Nephron progenitor cell (in vitro differentiated cells): ENCODE data around the gene STX16.

Source experiments
- DNase-seq: peaks from one replicate; pipeline ENCODE4 v3.0.0; 2021
- H3K27ac Mint-ChIP-seq: 2 replicates; pipeline ENCODE4 v1.8.0; 2021; ENCODE audit warnings: mild to moderate bottlenecking, moderate library complexity, mixed read lengths
- H3K27me3 Mint-ChIP-seq: 2 replicates; pipeline ENCODE4 v1.8.0; 2021; ENCODE audit warnings: mild to moderate bottlenecking, low read depth, mixed read lengths; ENCODE audit not compliant: poor library complexity
- H3K36me3 Mint-ChIP-seq: 2 replicates; pipeline ENCODE4 v1.8.0; 2021; ENCODE audit warnings: low read depth, mixed read lengths
- H3K4me1 Mint-ChIP-seq: 2 replicates; pipeline ENCODE4 v1.8.0; 2021; ENCODE audit warnings: mixed read lengths
- H3K4me3 Mint-ChIP-seq: 2 replicates; pipeline ENCODE4 v1.8.0; 2021; ENCODE audit warnings: mild to moderate bottlenecking, moderate library complexity, mixed read lengths
- H3K9me3 Mint-ChIP-seq: 2 replicates; pipeline ENCODE4 v1.8.0; 2021; ENCODE audit warnings: mild to moderate bottlenecking, moderate library complexity, mixed read lengths
- CTCF ChIP-seq: fragments of 200-600 bp; sonication (generic); IDR thresholded peaks from 2 replicates; pipeline ENCODE4 v1.5.0; 2021; ENCODE audit warnings: antibody characterized with exemption

The STX16 gene

GRCh38 chr20:58712151-58712791 lies 61.2 kb downstream of the STX16 start:
- no peak for TF ChIP-seq CTCF
- Mint-ChIP-seq H3K27ac (no peak overlapping the region), H3K36me3 (peaks cover 11% of the 10 kb centered on the region), H3K4me3 (no peak overlapping the region), H3K9me3 (no peaks in the 10 kb centered on the region), H3K27me3 (peaks cover 15% of the 10 kb centered on the region), H3K4me1 (peaks cover 52% of the 10 kb centered on the region)
- no peak for DNase-seq

GRCh38 chr20:58712806-58713731 lies 62.0 kb downstream of the STX16 start:
- TF ChIP-seq CTCF, result no peak
- peaks cover 57% of the 10 kb centered on the region for H3K4me1 Mint-ChIP-seq
- no peak overlapping the region for H3K4me3 Mint-ChIP-seq
- H3K27me3 Mint-ChIP-seq, result peaks cover 15% of the 10 kb centered on the region
- DNase-seq, result no peak
- H3K36me3 Mint-ChIP-seq, result peaks cover 11% of the 10 kb centered on the region
- H3K27ac Mint-ChIP-seq, result no peak overlapping the region
- H3K9me3 Mint-ChIP-seq, result no peaks in the 10 kb centered on the region

- TF ChIP-seq CTCF, result no peak
- no peaks in the 10 kb centered on the region for H3K9me3 Mint-ChIP-seq
- H3K27ac Mint-ChIP-seq, result no peak overlapping the region
- H3K27me3 Mint-ChIP-seq, result peaks cover 14% of the 10 kb centered on the region
- no peak for DNase-seq
- peaks cover 58% of the 10 kb centered on the region for H3K4me1 Mint-ChIP-seq
- H3K4me3 Mint-ChIP-seq, result no peak overlapping the region
- H3K36me3 Mint-ChIP-seq, result peaks cover 10% of the 10 kb centered on the region
Observed at GRCh38 chr20:58713801-58714339, 62.8 kb downstream of the STX16 start.

- H3K4me3 Mint-ChIP-seq, result no peak overlapping the region
- H3K9me3 Mint-ChIP-seq, result no peaks in the 10 kb centered on the region
- H3K4me1 Mint-ChIP-seq, result peaks cover 54% of the 10 kb centered on the region
- no peak for DNase-seq
- no peak for TF ChIP-seq CTCF
- H3K27ac Mint-ChIP-seq, result no peak overlapping the region
- H3K27me3 Mint-ChIP-seq, result peaks cover 17% of the 10 kb centered on the region
- peaks cover 4% of the 10 kb centered on the region for H3K36me3 Mint-ChIP-seq
Observed at GRCh38 chr20:58714340-58714922, 63.3 kb downstream of the STX16 start.

GRCh38 chr20:58714923-58715351 lies 63.9 kb downstream of the STX16 start:
- Mint-ChIP-seq H3K27ac (no peak overlapping the region), H3K36me3 (no peaks in the 10 kb centered on the region), H3K4me1 (peaks cover 51% of the 10 kb centered on the region), H3K4me3 (no peak overlapping the region), H3K27me3 (peaks cover 15% of the 10 kb centered on the region), H3K9me3 (no peaks in the 10 kb centered on the region)
- no peak for TF ChIP-seq CTCF
- DNase-seq, result no peak
